ENCODE data around the gene ZNF48.

The ZNF48 gene

GRCh38 chr16:30398661-30399434 is 3.6 kb downstream of the ZNF48 start:
- no peak for DNase-seq (ENCODE audit: low read depth)
- H3K4me3 ChIP-seq (ENCODE audit: low read depth, low read length): no peak overlapping the region
- TF ChIP-seq CTCF (conservative IDR thresholded peaks at IDR 0.05; ENCODE audit: low read depth, low read length): no peak

GRCh38 chr16:30399435-30400186 is 4.4 kb downstream of the ZNF48 start:
- peak overlapping the region; percentile 55 for H3K4me3 ChIP-seq (ENCODE audit: low read depth, low read length)
- DNase-seq (ENCODE audit: low read depth): no peak
- no peak for TF ChIP-seq CTCF (conservative IDR thresholded peaks at IDR 0.05; ENCODE audit: low read depth, low read length)

- H3K4me3 ChIP-seq (ENCODE audit: low read depth, low read length): no peak overlapping the region
- no peak for TF ChIP-seq CTCF (conservative IDR thresholded peaks at IDR 0.05; ENCODE audit: low read depth, low read length)
- DNase-seq (ENCODE audit: low read depth): no peak
Observed at GRCh38 chr16:30401768-30402425, 6.7 kb downstream of the ZNF48 start.

GRCh38 chr16:30406795-30407101 is 11.5 kb downstream of the ZNF48 start:
- TF ChIP-seq CTCF (conservative IDR thresholded peaks at IDR 0.05; ENCODE audit: low read depth, low read length): no peak
- no peak for DNase-seq (ENCODE audit: low read depth)
- peak overlapping the region; percentile 86 for H3K4me3 ChIP-seq (ENCODE audit: low read depth, low read length)

GRCh38 chr16:30407102-30407803 is 12.0 kb downstream of the ZNF48 start, which contains the start of gene ZNF771:
TSS of gene ZNF771 (plus strand) at chr16:30407606. CDS start at chr16:30408054, 448 bp downstream.
- TF ChIP-seq CTCF (conservative IDR thresholded peaks at IDR 0.05; ENCODE audit: low read depth, low read length): no peak
- peak; percentile 87 for DNase-seq (ENCODE audit: low read depth)
- H3K4me3 ChIP-seq (ENCODE audit: low read depth, low read length): peak within 1 kb of the TSS; percentile 86

GRCh38 chr16:30407804-30408534 is 12.7 kb downstream of the ZNF48 start:
- H3K4me3 ChIP-seq (ENCODE audit: low read depth, low read length): peak overlapping the region; percentile 86
- no peak for TF ChIP-seq CTCF (conservative IDR thresholded peaks at IDR 0.05; ENCODE audit: low read depth, low read length)
- peak; percentile 52 for DNase-seq (ENCODE audit: low read depth)
